Esophagus squamous epithelium (tissue), 5 donors: ENCODE data around the gene CDHR4. TPM values are rescaled to one million over a fixed set of nuclear protein-coding genes. Genes with fewer than 3 reads are reported as not detected.
A peak's percentile ranks its signal among the peaks of the same experiment; 100 is the strongest.

Experiments
- DNase-seq: peaks from one replicate; lab custom pipeline; 2025; lab: John Stamatoyannopoulos, UW
- H3K27ac ChIP-seq, 4 donors: fragments of 200-600 bp; sonication (generic); one replicate each; pipeline ENCODE4 v1.5.1; 2016 to 2019; ENCODE audit warnings: mild to moderate bottlenecking in 1 of 4
- H3K27me3 ChIP-seq, 4 donors: fragments of 200-600 bp; sonication (generic); 1 replicate in 3 of 4; 2 replicates in 1 of 4; pipeline versions ENCODE4 v1.5.1 to v1.6.0; 2017 to 2021; ENCODE audit warnings: antibody characterized with exemption in 1 of 4
- H3K36me3 ChIP-seq, 3 donors: fragments of 200-600 bp; sonication (generic); one replicate each; pipeline ENCODE4 v1.5.1; 2016 to 2019
- H3K4me1 ChIP-seq, 3 donors: fragments of 200-600 bp; sonication (generic); one replicate each; pipeline ENCODE4 v1.5.1; 2017 to 2019
- H3K4me3 ChIP-seq, 4 donors: fragments of 200-600 bp; sonication (generic); 1 replicate in 3 of 4; 2 replicates in 1 of 4; pipeline ENCODE4 v1.5.1; 2016 to 2019; ENCODE audit warnings: mild to moderate bottlenecking in 2 of 4, moderate library complexity in 1 of 4
- H3K9me3 ChIP-seq, 3 donors: fragments of 200-600 bp; sonication (generic); one replicate each; pipeline ENCODE4 v1.5.1; 2016 to 2019
- POLR2A ChIP-seq, 4 donors: fragments of 450-650 bp; IDR thresholded peaks; one replicate each; pipeline ENCODE4 v1.6.1; 2017; ENCODE audit warnings: antibody characterized with exemption in 4 of 4, mild to moderate bottlenecking in 4 of 4, moderate library complexity in 3 of 4
- WGBS, 2 donors: methylation state at CpG; one replicate each; pipeline ENCODE4 v1.1.5; 2018; 5-methylcytosine and 5-hydroxymethylcytosine counted together
- intact Hi-C: fragments of 100-400 bp; cut with DNase I; formaldehyde crosslinking; loops from one replicate; pipeline ENCODE4 v1.15.0; 2022
- total RNA-seq, 4 donors: library from RNA; depleted of rRNA; stranded (reverse); fragments of >200 nt; gene quantifications; one replicate each; pipeline ENCODE4 v1.1.0, GENCODE V29; 2016
- TF ChIP-seq, protein P1 (sequence below), 6 experiments: fragments of 450-650 bp in 4 of 6; fragments of 200-600 bp in 2 of 6; sonication (generic) in 2 of 6; IDR thresholded peaks; one replicate each; pipeline ENCODE4 v1.5.1; 2016 to 2019; ENCODE audit warnings: antibody characterized with exemption in 6 of 6, mild to moderate bottlenecking in 4 of 6, moderate library complexity in 4 of 6
- donor health status: DM: yes; HTN: yes; CAD: no.

The CDHR4 gene
- total RNA-seq, 4 donors from 2014 or later, result not detected

GRCh38 chr3:49803465-49804140, 3.9 kb upstream of the CDHR4 start:
- peaks cover 0 to 2% (median 0%) of the 10 kb centered on the region in 4 donors for H3K27me3 ChIP-seq
- DNase-seq, result no peak
- H3K4me3 ChIP-seq, result peak overlapping the region; percentile 87 to 93 (median 90)
- H3K27ac ChIP-seq, result peak overlapping the region; percentile 96 to 98 (median 97)
- intact Hi-C loops, result loop anchor here (2.0 to 5.0 kb wide), 2 partner anchors 35 to 99 kb away; partner anchors contain the start of gene MST1R
- peaks cover 0 to 11% (median 0%) of the 10 kb centered on the region in 3 donors for H3K36me3 ChIP-seq
- no peaks in the 10 kb centered on the region for H3K9me3 ChIP-seq
- peaks cover 51 to 74% (median 52%) of the 10 kb centered on the region in 3 donors for H3K4me1 ChIP-seq
- 0% methylated on average over 5 to 9 of the region's 41 CpGs for WGBS, 2 donors
- TF ChIP-seq, protein P1, sequence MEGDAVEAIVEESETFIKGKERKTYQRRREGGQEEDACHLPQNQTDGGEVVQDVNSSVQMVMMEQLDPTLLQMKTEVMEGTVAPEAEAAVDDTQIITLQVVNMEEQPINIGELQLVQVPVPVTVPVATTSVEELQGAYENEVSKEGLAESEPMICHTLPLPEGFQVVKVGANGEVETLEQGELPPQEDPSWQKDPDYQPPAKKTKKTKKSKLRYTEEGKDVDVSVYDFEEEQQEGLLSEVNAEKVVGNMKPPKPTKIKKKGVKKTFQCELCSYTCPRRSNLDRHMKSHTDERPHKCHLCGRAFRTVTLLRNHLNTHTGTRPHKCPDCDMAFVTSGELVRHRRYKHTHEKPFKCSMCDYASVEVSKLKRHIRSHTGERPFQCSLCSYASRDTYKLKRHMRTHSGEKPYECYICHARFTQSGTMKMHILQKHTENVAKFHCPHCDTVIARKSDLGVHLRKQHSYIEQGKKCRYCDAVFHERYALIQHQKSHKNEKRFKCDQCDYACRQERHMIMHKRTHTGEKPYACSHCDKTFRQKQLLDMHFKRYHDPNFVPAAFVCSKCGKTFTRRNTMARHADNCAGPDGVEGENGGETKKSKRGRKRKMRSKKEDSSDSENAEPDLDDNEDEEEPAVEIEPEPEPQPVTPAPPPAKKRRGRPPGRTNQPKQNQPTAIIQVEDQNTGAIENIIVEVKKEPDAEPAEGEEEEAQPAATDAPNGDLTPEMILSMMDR (IDR thresholded peaks at IDR 0.05), result peak in 3 of 6 experiments; percentile 20 to 54 (median 42)
- TF ChIP-seq POLR2A (IDR thresholded peaks at IDR 0.05), result no peak

- Histone ChIP-seq H3K27ac (peak within 1 kb of the TSS; percentile 96 to 98 (median 97)), H3K4me1 (peaks cover 49 to 67% (median 52%) of the 10 kb centered on the region in 3 donors), H3K27me3 (peaks cover 0 to 2% (median 0%) of the 10 kb centered on the region in 4 donors), H3K9me3 (no peaks in the 10 kb centered on the region), H3K4me3 (peak within 1 kb of the TSS; percentile 87 to 93 (median 90)), H3K36me3 (peaks cover 0 to 5% (median 0%) of the 10 kb centered on the region in 3 donors)
- DNase-seq, result peak; percentile 69
- whole genome bisulfite sequencing, 2 donors, result 1% methylated on average over 14 of the region's 71 CpGs; no CpG with 5 or more reads in 1 of the 2 donors
- intact Hi-C loops, result loop anchor here (2.0 to 5.0 kb wide), 2 partner anchors 36 to 99 kb away; partner anchors contain the start of gene MST1R
- TF ChIP-seq, protein P1 (IDR thresholded peaks at IDR 0.05), result peak; percentile 89 to 95 (median 92)
- peak in 2 of 4 donors; percentile 80 to 81 for TF ChIP-seq POLR2A (IDR thresholded peaks at IDR 0.05)
Measured at GRCh38 chr3:49802719-49803464, 3.2 kb upstream of the CDHR4 start, which contains the start of gene INKA1. INKA1 (plus strand) TSS chr3:49803261; CDS start chr3:49803393, 132 bp downstream.

GRCh38 chr3:49801160-49801559, 1.5 kb upstream of the CDHR4 start:
- no peak for TF ChIP-seq POLR2A (IDR thresholded peaks at IDR 0.05)
- TF ChIP-seq, protein P1 (IDR thresholded peaks at IDR 0.05), result no peak
- peaks cover 33 to 49% (median 38%) of the 10 kb centered on the region in 3 donors for H3K4me1 ChIP-seq
- H3K4me3 ChIP-seq, result no peak overlapping the region
- no peak overlapping the region for H3K27ac ChIP-seq
- H3K9me3 ChIP-seq, result no peaks in the 10 kb centered on the region
- DNase-seq, result no peak
- H3K36me3 ChIP-seq, result peaks cover 0 to 5% (median 0%) of the 10 kb centered on the region in 3 donors
- WGBS, 2 donors, result 90% methylated on average over 2 of the region's 2 CpGs
- intact Hi-C loops, result loop anchor here (5.0 kb wide), 1 partner anchor 101 kb away; the partner anchor contains the start of gene MST1R
- peaks cover 0 to 2% (median 0%) of the 10 kb centered on the region in 4 donors for H3K27me3 ChIP-seq

DNA sequence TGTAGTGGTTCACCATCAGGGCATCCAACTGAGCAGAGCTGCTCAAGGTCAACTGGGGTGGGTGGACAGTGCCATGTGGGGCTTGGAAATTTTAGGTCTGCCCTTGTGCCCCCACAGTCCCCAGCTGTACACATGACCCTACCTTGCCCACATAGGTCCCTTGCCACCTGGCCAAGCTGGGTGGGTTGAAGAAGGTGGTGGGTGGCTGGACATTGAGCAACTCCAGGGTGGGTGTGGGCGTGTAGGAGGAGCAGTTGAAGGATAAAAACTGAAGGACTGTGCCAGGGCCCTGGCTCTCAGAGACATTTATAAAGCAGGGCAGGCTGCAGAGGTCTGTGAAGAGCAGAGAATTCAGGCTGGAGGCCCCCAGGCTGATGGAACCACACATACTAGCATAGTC, 568 bp downstream of the CDHR4 start:
- intact Hi-C loops, result no loop called here
- no peaks in the 10 kb centered on the region for H3K36me3 ChIP-seq
- H3K4me1 ChIP-seq, result peaks cover 13 to 29% (median 17%) of the 10 kb centered on the region in 3 donors
- no peaks in the 10 kb centered on the region for H3K9me3 ChIP-seq
- DNase-seq, result no peak
- H3K27ac ChIP-seq, result peak overlapping the region in 1 of 4 donors; percentile 42
- no peak for TF ChIP-seq POLR2A (IDR thresholded peaks at IDR 0.05)
- TF ChIP-seq, protein P1 (IDR thresholded peaks at IDR 0.05), result no peak
- H3K27me3 ChIP-seq, result peaks cover 0 to 2% (median 0%) of the 10 kb centered on the region in 4 donors
- 63% methylated on average over 1 of the region's 1 CpG; no CpG with 5 or more reads in 1 of the 2 donors for WGBS, 2 donors
- no peak overlapping the region for H3K4me3 ChIP-seq
